GM12872 (cell line): ENCODE results near the gene KDM3B.

Source experiments
- CTCF ChIP-seq: IDR thresholded peaks from 3 replicates; pipeline ENCODE4 v1.5.1; 2011; ENCODE audit warnings: low read depth, mild to moderate bottlenecking, low read length, moderate library complexity; ENCODE audit not compliant: insufficient read depth

KDM3B gene

GRCh38 chr5:138353560-138354080 lies 1.1 kb downstream of the KDM3B start:
- no peak for TF ChIP-seq CTCF

GRCh38 chr5:138354387-138354786 lies 1.9 kb downstream of the KDM3B start:
- TF ChIP-seq CTCF, result no peak

GRCh38 chr5:138354926-138355378 lies 2.5 kb downstream of the KDM3B start:
- TF ChIP-seq CTCF, result 0 out of 3 replicates have a peak, but pooled peaks have one; percentile 8

- TF ChIP-seq CTCF, result no peak
Measured at GRCh38 chr5:138359621-138360020, 7.1 kb downstream of the KDM3B start.

GRCh38 chr5:138360941-138361452 lies 8.5 kb downstream of the KDM3B start:
- no peak for TF ChIP-seq CTCF

- no peak for TF ChIP-seq CTCF
Measured at GRCh38 chr5:138364576-138364975, 12.1 kb downstream of the KDM3B start.

- TF ChIP-seq CTCF, result no peak
Measured at GRCh38 chr5:138366632-138367382, 14.3 kb downstream of the KDM3B start.
